SK-N-SH (cell line): ENCODE data around the gene GATA2. TPM values are rescaled to one million over a fixed set of nuclear protein-coding genes. Genes with fewer than 3 reads are reported as not detected.

Experiments
- CTCF ChIA-PET: fragments of 300-600, 350-600 bp; formaldehyde crosslinking; extraction: SDS; loops from one replicate; lab custom pipeline; 2021; lab: Yijun Ruan, JAX
- POLR2A ChIA-PET: fragments of 350-600 bp; sonication (Branson Sonifier 250); formaldehyde crosslinking; extraction: SDS; loops from one replicate; lab custom pipeline; 2020; ENCODE audit warnings: antibody characterized with exemption, inconsistent platforms; lab: Yijun Ruan, JAX
- DNase-seq: peaks from one replicate; pipeline ENCODE4 v3.0.0; 2012
- H2AFZ ChIP-seq: fragments of 200-600 bp; sonication (generic); 2 replicates; pipeline ENCODE4 v1.8.1; 2016; ENCODE audit warnings: antibody characterized with exemption, mild to moderate bottlenecking, low read depth
- H3F3A ChIP-seq: fragments of 200-600 bp; sonication (generic); replicated peaks from 2 replicates; pipeline ENCODE3; 2016; ENCODE audit warnings: antibody characterized with exemption, mild to moderate bottlenecking; ENCODE audit not compliant: insufficient read depth
- H3K27ac ChIP-seq, 2 experiments: fragments of 200-500 bp in 1 of 2; fragments of 200-600 bp in 1 of 2; sonication (Bioruptor generic) in 1 of 2; sonication (generic), shearing (Covaris generic) in 1 of 2; 2 replicates each; pipeline versions ENCODE4 v1.5.1 to v1.6.1; 2014 to 2016; ENCODE audit warnings: low read depth in 2 of 2, inconsistent platforms in 1 of 2, low read length in 1 of 2, mild to moderate bottlenecking in 1 of 2, mixed read lengths in 1 of 2
- H3K27me3 ChIP-seq: fragments of 200-600 bp; sonication (generic), shearing (Covaris generic); 2 replicates; pipeline ENCODE4 v1.6.1; 2016; ENCODE audit warnings: mixed run types; ENCODE audit not compliant: insufficient read depth
- H3K36me3 ChIP-seq, 2 experiments: fragments of 200-500 bp in 1 of 2; fragments of 200-600 bp in 1 of 2; sonication (Bioruptor generic) in 1 of 2; sonication (generic) in 1 of 2; replicated peaks in 1 of 2; 2 replicates each; pipeline versions ENCODE3 to v1.5.1; 2014 to 2016; ENCODE audit warnings: low read length in 1 of 2, mild to moderate bottlenecking in 1 of 2; ENCODE audit not compliant: insufficient read depth in 2 of 2, control insufficient read depth in 1 of 2
- H3K4me1 ChIP-seq, 2 experiments: fragments of 200-500 bp in 1 of 2; fragments of 200-600 bp in 1 of 2; sonication (Bioruptor generic) in 1 of 2; sonication (generic), shearing (Covaris generic) in 1 of 2; 2 replicates each; pipeline versions ENCODE4 v1.5.1 to v1.6.1; 2014 to 2016; ENCODE audit warnings: low read depth in 1 of 2, low read length in 1 of 2, mixed run types in 1 of 2; ENCODE audit not compliant: insufficient read depth in 2 of 2, control insufficient read depth in 1 of 2
- H3K4me2 ChIP-seq: fragments of 200-600 bp; sonication (generic), shearing (Covaris generic); 2 replicates; pipeline ENCODE4 v1.6.1; 2017; ENCODE audit warnings: mixed run types
- H3K4me3 ChIP-seq, 2 experiments: fragments of 200-500 bp in 1 of 2; fragments of 200-600 bp in 1 of 2; sonication (Bioruptor generic) in 1 of 2; sonication (generic), shearing (Covaris generic) in 1 of 2; 2 replicates each; pipeline versions ENCODE4 v1.5.1 to v1.8.1; 2014 to 2016; ENCODE audit warnings: low read depth in 2 of 2, inconsistent platforms in 1 of 2, low read length in 1 of 2, mild to moderate bottlenecking in 1 of 2, mixed read lengths in 1 of 2, moderate library complexity in 1 of 2
- H3K79me2 ChIP-seq: fragments of 200-600 bp; sonication (generic); 2 replicates; pipeline ENCODE4 v1.8.1; 2017; ENCODE audit warnings: mild to moderate bottlenecking; ENCODE audit not compliant: insufficient read depth
- H3K9ac ChIP-seq: fragments of 200-600 bp; sonication (generic); 2 replicates; pipeline ENCODE4 v1.6.1; 2017; ENCODE audit warnings: mixed run types
- H3K9me2 ChIP-seq: fragments of 200-600 bp; sonication (generic); 2 replicates; pipeline ENCODE4 v1.6.1; 2017; ENCODE audit warnings: mixed run types
- H3K9me3 ChIP-seq: fragments of 200-600 bp; sonication (generic); 2 replicates; pipeline ENCODE4 v1.6.1; 2017; ENCODE audit warnings: mixed run types, mild to moderate bottlenecking, moderate library complexity
- H4K20me1 ChIP-seq: fragments of 200-600 bp; sonication (generic); 2 replicates; pipeline ENCODE4 v1.6.1; 2017; ENCODE audit warnings: mild to moderate bottlenecking, mixed run types; ENCODE audit not compliant: insufficient read depth
- CHD2 ChIP-seq: fragments of 150-350 bp; IDR thresholded peaks from 2 replicates; pipeline ENCODE4 v1.6.1; 2018; ENCODE audit warnings: low read length; ENCODE audit not compliant: partially characterized antibody
- CTCF ChIP-seq: fragments of 200-600 bp; sonication (generic); IDR thresholded peaks from 2 replicates; pipeline ENCODE4 v1.6.1; 2017; ENCODE audit warnings: antibody characterized with exemption, mild to moderate bottlenecking, moderate library complexity
- EZH2phosphoT487 ChIP-seq: fragments of 200-600 bp; sonication (generic); IDR thresholded peaks from 2 replicates; pipeline ENCODE4 v1.6.1; 2017; ENCODE audit warnings: low read depth, mixed run types, mild to moderate bottlenecking, antibody characterized with exemption, moderate library complexity, borderline replicate concordance
- FOSL2 ChIP-seq: IDR thresholded peaks from 2 replicates; pipeline ENCODE4 v1.4.0; 2012; ENCODE audit warnings: low read depth, mild to moderate bottlenecking, moderate library complexity, borderline replicate concordance
- FOXJ3 ChIP-seq: sonication (generic); formaldehyde crosslinking; IDR thresholded peaks from 2 replicates; pipeline ENCODE4 v1.5.1; 2020; ENCODE audit warnings: mild to moderate bottlenecking, missing genetic modification reagents
- FOXM1 ChIP-seq: IDR thresholded peaks from 2 replicates; pipeline ENCODE4 v1.4.0; 2012; ENCODE audit warnings: low read depth, mild to moderate bottlenecking
- GATA2 ChIP-seq: sonication (generic); formaldehyde crosslinking; IDR thresholded peaks from 2 replicates; pipeline ENCODE4 v1.5.0; 2020; ENCODE audit warnings: mild to moderate bottlenecking, missing genetic modification reagents
- IRF3 ChIP-seq: fragments of 150-350 bp; IDR thresholded peaks from 2 replicates; pipeline ENCODE4 v1.6.1; 2016; ENCODE audit warnings: mild to moderate bottlenecking, low read depth, low read length
- JUND ChIP-seq: IDR thresholded peaks from 2 replicates; pipeline ENCODE4 v1.4.0; 2012
- MEF2A ChIP-seq: IDR thresholded peaks from 2 replicates; pipeline ENCODE4 v1.4.0; 2012; ENCODE audit warnings: low read depth, borderline replicate concordance
- NFIC ChIP-seq: IDR thresholded peaks from 2 replicates; pipeline ENCODE4 v1.4.0; 2012; ENCODE audit warnings: borderline replicate concordance
- RFX5 ChIP-seq: IDR thresholded peaks from 2 replicates; pipeline ENCODE4 v1.6.1; 2012; ENCODE audit warnings: mild to moderate bottlenecking, improper control_type of control experiment, low read length
- SIN3A ChIP-seq: IDR thresholded peaks from 2 replicates; pipeline ENCODE4 v1.6.1; 2012; ENCODE audit warnings: low read depth, mild to moderate bottlenecking, low read length, moderate library complexity, borderline replicate concordance
- TAF1 ChIP-seq: IDR thresholded peaks from 2 replicates; pipeline ENCODE4 v1.6.1; 2012; ENCODE audit warnings: low read depth, mild to moderate bottlenecking, low read length, moderate library complexity, borderline replicate concordance
- TCF12 ChIP-seq: IDR thresholded peaks from 2 replicates; pipeline ENCODE4 v1.4.0; 2012
- TEAD4 ChIP-seq: IDR thresholded peaks from 2 replicates; pipeline ENCODE4 v1.4.0; 2012; ENCODE audit warnings: mild to moderate bottlenecking, borderline replicate concordance; ENCODE audit not compliant: insufficient read depth
- USF1 ChIP-seq: IDR thresholded peaks from 2 replicates; pipeline ENCODE4 v1.4.0; 2012; ENCODE audit warnings: low read depth, borderline replicate concordance
- USF2 ChIP-seq: fragments of 150-350 bp; IDR thresholded peaks from 2 replicates; pipeline ENCODE4 v1.6.1; 2017; ENCODE audit warnings: antibody characterized with exemption, low read length, low read depth, borderline replicate concordance
- ZBTB33 ChIP-seq: IDR thresholded peaks from 2 replicates; pipeline ENCODE4 v1.4.0; 2012; ENCODE audit warnings: low read depth, borderline replicate concordance
- WGBS: methylation state at CpG from one replicate; pipeline ENCODE4 v1.1.6; 2017; ENCODE audit warnings: low lambda C conversion rate; 5-methylcytosine and 5-hydroxymethylcytosine counted together
- polyA plus RNA-seq, 3 experiments: library from polyadenylated mRNA; depleted of rRNA; stranded (reverse); fragments of >200 nt; gene quantifications; 2 replicates each; pipeline ENCODE4 v1.2.3, GENCODE V29; 2012

GATA2 gene
- polyA plus RNA-seq, 1 of the 3 experiments (the other 2 are of a cell fraction) = 5.5 TPM

GRCh38 chr3:128517648-128518047 lies 24.6 kb upstream of the GATA2 start (continued):
- TF ChIP-seq USF1 = no peak
- TF ChIP-seq CTCF = no peak
- TF ChIP-seq JUND = no peak
- no peak for TF ChIP-seq EZH2phosphoT487
- no peak for TF ChIP-seq IRF3
- TF ChIP-seq, all 33 proteins: peak for 0

- Histone ChIP-seq H3K4me1 (peaks cover 0 to 14% of the 10 kb centered on the region in 2 experiments; a peak in 1 of 4 replicates), H3K36me3 (no peaks in the 10 kb centered on the region), H3K4me3 (no peak overlapping the region)
- TF ChIP-seq GATA2 = no peak
- TF ChIP-seq TEAD4 = no peak
- TF ChIP-seq TCF12 = no peak
- no peak for TF ChIP-seq TAF1
- no peak for TF ChIP-seq SIN3A
- TF ChIP-seq FOSL2 = no peak
- no peak for TF ChIP-seq JUND
- TF ChIP-seq FOXJ3 = no peak
- no peak for TF ChIP-seq IRF3
- TF ChIP-seq USF2 = no peak
- TF ChIP-seq CHD2 = no peak
- no peak for TF ChIP-seq ZBTB33
- TF ChIP-seq RFX5 = no peak
- TF ChIP-seq MEF2A = no peak
- TF ChIP-seq NFIC = no peak
- TF ChIP-seq FOXM1 = no peak
- TF ChIP-seq, all 33 proteins: peak for 0
- Histone ChIP-seq H3K4me2 (no peak overlapping the region), H3K9me3 (no peaks in the 10 kb centered on the region; the same call in 1 of the 2 replicates), H3K9me2 (no peaks in the 10 kb centered on the region), H3F3A (no peaks in the 10 kb centered on the region), H2AFZ (no peak overlapping the region), H3K9ac (no peak overlapping the region), H3K79me2 (no peaks in the 10 kb centered on the region), H3K27ac (no peak overlapping the region), H3K27me3 (no peaks in the 10 kb centered on the region), H4K20me1 (no peaks in the 10 kb centered on the region)
- no peak for DNase-seq
- CTCF ChIA-PET = interaction anchor here (1.5 kb wide), 1 partner anchor 51 kb away, joined by 4 read pairs; no protein-coding TSS in a partner anchor
- 38% methylated on average over 1 of the region's 1 CpG for WGBS
- POLR2A ChIA-PET = no interaction called here
Measured at GRCh38 chr3:128515967-128516366, 23.0 kb upstream of the GATA2 start.
